ENCODE data around the gene UGT1A5.

GRCh38 chr2:233705911-233706506 lies 6.7 kb upstream of the UGT1A5 start:
- no peak for TF ChIP-seq CTCF (IDR thresholded peaks at IDR 0.05)
- TF ChIP-seq POLR2A (IDR thresholded peaks at IDR 0.05) = no peak

Data from uterus (tissue), 2 donors.